Kidney (tissue), 14 donors: Measurements from ENCODE around the gene RUFY1. TPM values are rescaled to one million over a fixed set of nuclear protein-coding genes. Genes with fewer than 3 reads are reported as not detected.
A peak's percentile ranks its signal among the peaks of the same experiment; 100 is the strongest.

ENCODE experiments used
- DNase-seq, 5 donors: peaks; one replicate each; pipeline ENCODE4 v3.0.0-alpha.2; 2013 to 2020
- FAIRE-seq: peaks from 2 replicates; lab custom pipeline; 2012; peaks lifted over from hg19 to GRCh38; lab: Jason Lieb, UNC
- H3K27ac ChIP-seq, 2 donors: one replicate each; pipeline ENCODE4 v1.7.0; 2013; ENCODE audit warnings: low read depth in 2 of 2, low read length in 2 of 2, inconsistent platforms in 1 of 2
- H3K27me3 ChIP-seq: one replicate; pipeline ENCODE4 v1.7.1; 2013; ENCODE audit warnings: low read length, inconsistent platforms; ENCODE audit not compliant: control insufficient read depth, insufficient read depth
- H3K36me3 ChIP-seq, 3 donors: one replicate each; pipeline versions ENCODE4 v1.7.0 to v1.7.1; 2013; ENCODE audit warnings: low read length in 3 of 3, control low read depth in 1 of 3, inconsistent platforms in 1 of 3; ENCODE audit not compliant: insufficient read depth in 3 of 3, control insufficient read depth in 2 of 3
- H3K4me1 ChIP-seq, 3 donors: one replicate each; pipeline versions ENCODE4 v1.7.0 to v1.7.1; 2013; ENCODE audit warnings: low read length in 3 of 3, inconsistent platforms in 1 of 3, low read depth in 1 of 3; ENCODE audit not compliant: control insufficient read depth in 2 of 3, insufficient read depth in 2 of 3
- H3K4me3 ChIP-seq, 3 donors: one replicate each; pipeline versions ENCODE4 v1.7.0 to v1.8.1; 2013; ENCODE audit warnings: low read length in 3 of 3, control low read depth in 1 of 3, inconsistent platforms in 1 of 3
- H3K9ac ChIP-seq, 3 donors: one replicate each; pipeline versions ENCODE4 v1.7.0 to v1.7.1; 2013; ENCODE audit warnings: low read length in 3 of 3, control low read depth in 1 of 3, inconsistent platforms in 1 of 3
- H3K9me3 ChIP-seq, 3 donors: one replicate each; pipeline versions ENCODE4 v1.7.0 to v1.7.1; 2013; ENCODE audit warnings: low read length in 3 of 3, control low read depth in 1 of 3, inconsistent platforms in 1 of 3; ENCODE audit not compliant: control insufficient read depth in 2 of 3, insufficient read depth in 1 of 3
- CTCF ChIP-seq: IDR thresholded peaks from 3 replicates; pipeline ENCODE4 v1.5.1; 2012; ENCODE audit warnings: mild to moderate bottlenecking, moderate library complexity, borderline replicate concordance; ENCODE audit not compliant: insufficient read depth; ENCODE audit errors: extremely low read depth
- intact Hi-C: fragments of 100-400 bp; cut with DNase I; formaldehyde crosslinking; loops from one replicate; pipeline ENCODE4 v1.11.1; 2022
- polyA plus RNA-seq: library from polyadenylated mRNA; stranded (reverse); fragments of 350-450 nt; fragmentation: Illumina TruSeq; extraction: RNeasy Lipid Tissue Mini Kit (QIAGEN cat#74804); gene quantifications from one replicate; pipeline ENCODE4 v1.2.3, GENCODE V29; 2014; ENCODE audit warnings: low read depth, low replicate concordance; ENCODE audit not compliant: insufficient read depth
- total RNA-seq: library from RNA; stranded (reverse); fragmentation: NEBNext Ultra II Directional; extraction: Animal tissue kit (Norgen Biotek cat#: 25700); gene quantifications from one replicate; pipeline ENCODE4 v1.2.1, GENCODE V29; 2021
- donor health status: control.
- donor health status: control.
- donor health status: control.
- donor health status: control.
- donor health status: control.
- donor health status: DM: yes; HTN: yes; CAD: no.
- donor health status: Normal renal cell carcinoma (clear cell type).

The RUFY1 gene
- total and polyA plus RNA-seq, 2 donors from 2014 or later = 48.5 to 56.3 TPM

- Histone ChIP-seq H3K9me3 (no peaks in the 10 kb centered on the region), H3K27me3 (no peaks in the 10 kb centered on the region), H3K4me3 (no peak overlapping the region), H3K36me3 (peaks cover 43 to 93% (median 70%) of the 10 kb centered on the region in 3 donors), H3K4me1 (peaks cover 2 to 14% (median 11%) of the 10 kb centered on the region in 3 donors), H3K9ac (no peak overlapping the region), H3K27ac (no peak overlapping the region)
- intact Hi-C loops = no loop called here
- TF ChIP-seq CTCF = no peak
- no peak for DNase-seq
- no peak for FAIRE-seq
Measured at GRCh38 chr5:179615203-179615602, 64.8 kb downstream of the RUFY1 start.

GRCh38 chr5:179616002-179616594, 65.7 kb downstream of the RUFY1 start:
- Histone ChIP-seq H3K4me1 (peaks cover 4 to 19% (median 19%) of the 10 kb centered on the region in 3 donors), H3K27ac (no peak overlapping the region), H3K36me3 (peaks cover 44 to 93% (median 74%) of the 10 kb centered on the region in 3 donors)

GRCh38 chr5:179617930-179618329, 67.6 kb downstream of the RUFY1 start:
- DNase-seq (peak in 1 of 5 donors; percentile 2), FAIRE-seq (no peak)
- Histone ChIP-seq H3K27ac (no peak overlapping the region), H3K9ac (no peak overlapping the region), H3K9me3 (no peaks in the 10 kb centered on the region), H3K27me3 (no peaks in the 10 kb centered on the region), H3K4me1 (peaks cover 5 to 24% (median 22%) of the 10 kb centered on the region in 3 donors), H3K36me3 (peaks cover 49 to 88% (median 64%) of the 10 kb centered on the region in 3 donors), H3K4me3 (peak overlapping the region in 1 of 3 donors; percentile 2)
- intact Hi-C loops = no loop called here
- no peak for TF ChIP-seq CTCF

More at GRCh38 chr5:179616002-179616594, 65.7 kb downstream of the RUFY1 start:
- no peaks in the 10 kb centered on the region for H3K27me3 ChIP-seq
- H3K9me3 ChIP-seq = no peaks in the 10 kb centered on the region
- DNase-seq (no peak), FAIRE-seq (no peak)
- no peak for TF ChIP-seq CTCF
- no peak overlapping the region for H3K4me3 ChIP-seq
- H3K9ac ChIP-seq = no peak overlapping the region
- intact Hi-C loops = no loop called here
